Measurements from ENCODE around the gene MAMDC4. TPM values are rescaled to one million over a fixed set of nuclear protein-coding genes. Genes with fewer than 3 reads are reported as not detected.

The MAMDC4 gene
- total and polyA plus RNA-seq, 8 donors: 1.1 to 317 (median 4.5) TPM

DNA sequence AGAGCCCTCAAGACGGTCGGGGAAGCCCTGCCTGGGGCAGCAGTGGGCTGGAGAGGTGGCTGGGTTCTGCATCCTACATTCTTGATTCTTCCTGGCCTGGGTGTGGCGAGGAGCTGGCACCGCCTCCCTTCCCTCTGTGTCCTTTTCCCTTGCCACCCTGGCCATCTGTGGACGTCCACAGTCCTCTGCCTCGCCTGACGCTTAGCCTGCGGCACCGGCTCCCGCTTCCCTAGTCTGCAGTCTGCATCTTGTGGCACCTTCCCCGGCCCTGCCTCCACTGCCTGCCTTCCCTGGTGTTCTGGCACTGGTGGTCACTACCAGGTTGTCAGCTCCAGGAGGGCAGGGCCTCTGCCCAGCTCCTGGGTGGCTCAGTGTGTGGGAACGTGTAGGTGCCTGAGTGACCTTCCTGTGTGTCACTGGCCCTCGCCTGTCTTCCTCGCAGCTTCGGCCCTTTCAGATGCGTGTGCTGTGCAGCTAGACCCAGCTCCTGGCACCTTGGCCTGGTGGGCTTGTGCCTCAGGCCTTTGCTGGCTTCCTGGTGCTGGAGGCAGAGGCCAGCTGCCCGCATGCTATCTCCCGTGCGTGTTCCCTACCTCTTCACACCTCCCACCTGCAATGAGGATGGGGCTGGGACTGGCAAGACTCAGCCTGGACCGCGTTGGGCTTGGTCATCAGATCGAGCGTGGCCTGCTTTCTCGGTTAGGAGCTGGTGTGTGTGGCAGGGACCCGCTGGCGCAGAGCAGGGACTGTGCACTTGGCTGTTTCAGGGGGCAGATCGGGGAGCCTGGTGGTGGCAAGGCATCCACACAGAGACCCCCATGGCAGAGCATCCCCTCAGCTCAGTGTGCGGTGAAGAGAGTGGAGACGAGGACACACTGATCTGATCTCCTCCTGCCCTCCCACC is 55.1 kb downstream of the MAMDC4 start:
- 89 to 97% (median 94%) methylated on average over 15 to 29 of the region's 29 CpGs for WGBS, 5 donors
- no peak overlapping the region for H3K4me3 ChIP-seq
- H3K9me3 ChIP-seq: no peaks in the 10 kb centered on the region
- no peak for DNase-seq
- intact Hi-C loops (cut with DNase I; ENCODE audit: low total_unique reads): no loop called here
- no peak for TF ChIP-seq POLR2A (IDR thresholded peaks at IDR 0.05)
- TF ChIP-seq, protein P1, sequence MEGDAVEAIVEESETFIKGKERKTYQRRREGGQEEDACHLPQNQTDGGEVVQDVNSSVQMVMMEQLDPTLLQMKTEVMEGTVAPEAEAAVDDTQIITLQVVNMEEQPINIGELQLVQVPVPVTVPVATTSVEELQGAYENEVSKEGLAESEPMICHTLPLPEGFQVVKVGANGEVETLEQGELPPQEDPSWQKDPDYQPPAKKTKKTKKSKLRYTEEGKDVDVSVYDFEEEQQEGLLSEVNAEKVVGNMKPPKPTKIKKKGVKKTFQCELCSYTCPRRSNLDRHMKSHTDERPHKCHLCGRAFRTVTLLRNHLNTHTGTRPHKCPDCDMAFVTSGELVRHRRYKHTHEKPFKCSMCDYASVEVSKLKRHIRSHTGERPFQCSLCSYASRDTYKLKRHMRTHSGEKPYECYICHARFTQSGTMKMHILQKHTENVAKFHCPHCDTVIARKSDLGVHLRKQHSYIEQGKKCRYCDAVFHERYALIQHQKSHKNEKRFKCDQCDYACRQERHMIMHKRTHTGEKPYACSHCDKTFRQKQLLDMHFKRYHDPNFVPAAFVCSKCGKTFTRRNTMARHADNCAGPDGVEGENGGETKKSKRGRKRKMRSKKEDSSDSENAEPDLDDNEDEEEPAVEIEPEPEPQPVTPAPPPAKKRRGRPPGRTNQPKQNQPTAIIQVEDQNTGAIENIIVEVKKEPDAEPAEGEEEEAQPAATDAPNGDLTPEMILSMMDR (IDR thresholded peaks at IDR 0.05): no peak
- TF ChIP-seq EP300 (IDR thresholded peaks at IDR 0.05): no peak
- no peak for TF ChIP-seq POLR2AphosphoS5 (IDR thresholded peaks at IDR 0.05)
- no peak overlapping the region for H3K27ac ChIP-seq
- no peaks in the 10 kb centered on the region for H3K27me3 ChIP-seq
- H3K36me3 ChIP-seq: peaks cover 14 to 70% (median 60%) of the 10 kb centered on the region in 4 donors
- H3K4me1 ChIP-seq: peaks cover 11 to 23% (median 18%) of the 10 kb centered on the region in 4 donors

Small RNAs within 50 kb of the gene (small RNA-seq; reads per million reads assigned to genes)
- gene MIR4292 (0 reads per million in 4 donors), gene MIR4479 (0 to 0.10 (median 0) reads per million in 4 donors)

Other genes with a start within 250 kb of the MAMDC4 start
- gene EGFL7, start 189.4 kb upstream of the MAMDC4 start, total RNA-seq: 1,000 to 10,000 TPM in 1 of 5 donors, 10 to 100 TPM in 4; 20.9 to 1,085 (median 42.0) TPM
- gene EGFL7, start 189.4 kb upstream of the MAMDC4 start, polyA plus RNA-seq: 100 to 1,000 TPM in 1 of 3 donors, 10 to 100 TPM in 2; 44.8 to 113 (median 79.2) TPM
- gene AGPAT2, start 164.9 kb upstream of the MAMDC4 start, total RNA-seq: 100 to 1,000 TPM in 2 of 5 donors, 10 to 100 TPM in 3; 49.6 to 135 (median 68.8) TPM
- gene AGPAT2, start 164.9 kb upstream of the MAMDC4 start, polyA plus RNA-seq: 10 to 100 TPM; 32.7 to 88.7 (median 75.1) TPM
- 10 to 100 TPM in 1 of 5 donors, 1 to 10 TPM in 2, under 1 TPM in 1, not detected in 1; 0.45 to 10.4 (median 5.8) TPM for gene DIPK1B, start 139.8 kb upstream of the MAMDC4 start, total RNA-seq
- gene DIPK1B, start 139.8 kb upstream of the MAMDC4 start, polyA plus RNA-seq: 1 to 10 TPM; 1.6 to 4.7 (median 4.0) TPM
- gene LCN10, start 109.4 kb upstream of the MAMDC4 start, total RNA-seq: 10 to 100 TPM in 1 of 5 donors, 1 to 10 TPM in 3, under 1 TPM in 1; 0.58 to 25.5 (median 4.9) TPM
- 10 to 100 TPM in 2 of 3 donors, 1 to 10 TPM in 1; 7.7 to 18.4 (median 10.2) TPM for gene LCN10, start 109.4 kb upstream of the MAMDC4 start, polyA plus RNA-seq
- 10 to 100 TPM in 2 of 5 donors, 1 to 10 TPM in 1, not detected in 2; 7.0 to 31.2 (median 12.5) TPM for gene LCN6, start 103.8 kb upstream of the MAMDC4 start, total RNA-seq
- 10 to 100 TPM; 18.8 to 23.2 (median 19.5) TPM for gene LCN6, start 103.8 kb upstream of the MAMDC4 start, polyA plus RNA-seq
- gene LCN8, start 94.1 kb upstream of the MAMDC4 start, total RNA-seq: not detected
- gene LCN8, start 94.1 kb upstream of the MAMDC4 start, polyA plus RNA-seq: not detected
- not detected for gene LCN15, start 87.8 kb upstream of the MAMDC4 start, total RNA-seq
- not detected for gene LCN15, start 87.8 kb upstream of the MAMDC4 start, polyA plus RNA-seq
- gene TMEM141, start 61.0 kb upstream of the MAMDC4 start, total RNA-seq: 100 to 1,000 TPM in 1 of 5 donors, 10 to 100 TPM in 4; 11.1 to 152 (median 64.5) TPM
- gene TMEM141, start 61.0 kb upstream of the MAMDC4 start, polyA plus RNA-seq: 100 to 1,000 TPM; 139 to 219 (median 195) TPM
- gene CCDC183, start 56.0 kb upstream of the MAMDC4 start, total RNA-seq: 10 to 100 TPM in 1 of 5 donors, 1 to 10 TPM in 4; 1.2 to 53.0 (median 6.2) TPM
- 1 to 10 TPM; 1.9 to 5.8 (median 3.5) TPM for gene CCDC183, start 56.0 kb upstream of the MAMDC4 start, polyA plus RNA-seq
- gene RABL6, start 44.4 kb upstream of the MAMDC4 start, total RNA-seq: 100 to 1,000 TPM in 1 of 5 donors, 10 to 100 TPM in 4; 47.4 to 615 (median 65.1) TPM
- gene RABL6, start 44.4 kb upstream of the MAMDC4 start, polyA plus RNA-seq: 10 to 100 TPM; 54.2 to 82.1 (median 56.0) TPM
- gene AJM1, start 9.9 kb upstream of the MAMDC4 start, total RNA-seq: 10 to 100 TPM in 2 of 5 donors, 1 to 10 TPM in 3; 1.4 to 37.4 (median 9.3) TPM
- gene AJM1, start 9.9 kb upstream of the MAMDC4 start, polyA plus RNA-seq: 1 to 10 TPM in 2 of 3 donors, under 1 TPM in 1; 0.46 to 3.3 (median 1.5) TPM
- gene PHPT1, start 2.9 kb upstream of the MAMDC4 start, total RNA-seq: 10 to 100 TPM; 31.5 to 45.5 (median 38.8) TPM
- 100 to 1,000 TPM; 151 to 168 (median 156) TPM for gene PHPT1, start 2.9 kb upstream of the MAMDC4 start, polyA plus RNA-seq
- 100 to 1,000 TPM; 132 to 229 (median 208) TPM for gene EDF1, start 14.0 kb downstream of the MAMDC4 start, total RNA-seq
- gene EDF1, start 14.0 kb downstream of the MAMDC4 start, polyA plus RNA-seq: 100 to 1,000 TPM; 572 to 798 (median 789) TPM
- 100 to 1,000 TPM in 1 of 5 donors, 10 to 100 TPM in 2, 1 to 10 TPM in 2; 5.5 to 248 (median 12.8) TPM for gene TRAF2, start 34.2 kb downstream of the MAMDC4 start, total RNA-seq
- 10 to 100 TPM; 10.0 to 12.1 (median 11.3) TPM for gene TRAF2, start 34.2 kb downstream of the MAMDC4 start, polyA plus RNA-seq
- 100 to 1,000 TPM in 4 of 5 donors, 10 to 100 TPM in 1; 47.7 to 435 (median 174) TPM for gene FBXW5, start 92.4 kb downstream of the MAMDC4 start, total RNA-seq
- 100 to 1,000 TPM in 2 of 3 donors, 10 to 100 TPM in 1; 91.0 to 109 (median 102) TPM for gene FBXW5, start 92.4 kb downstream of the MAMDC4 start, polyA plus RNA-seq
- not detected for gene C8G, start 92.9 kb downstream of the MAMDC4 start, total RNA-seq
- 1 to 10 TPM in 2 of 3 donors, not detected in 1; 2.3 to 5.5 TPM for gene C8G, start 92.9 kb downstream of the MAMDC4 start, polyA plus RNA-seq
- 1 to 10 TPM in 1 of 5 donors, under 1 TPM in 1, not detected in 3; 0.73 to 2.2 TPM for gene LCN12, start 99.9 kb downstream of the MAMDC4 start, total RNA-seq
- 1 to 10 TPM; 2.3 to 6.3 (median 3.1) TPM for gene LCN12, start 99.9 kb downstream of the MAMDC4 start, polyA plus RNA-seq
- gene PTGDS, start 125.2 kb downstream of the MAMDC4 start, total RNA-seq: 10 to 100 TPM in 4 of 5 donors, 1 to 10 TPM in 1; 2.3 to 34.9 (median 30.4) TPM
- gene PTGDS, start 125.2 kb downstream of the MAMDC4 start, polyA plus RNA-seq: 10 to 100 TPM; 18.6 to 64.4 (median 37.3) TPM
- gene LCNL1, start 130.6 kb downstream of the MAMDC4 start, total RNA-seq: not detected
- gene LCNL1, start 130.6 kb downstream of the MAMDC4 start, polyA plus RNA-seq: under 1 TPM in 2 of 3 donors, not detected in 1; 0.19 to 0.25 TPM
- gene PAXX, start 140.1 kb downstream of the MAMDC4 start, total RNA-seq: 10 to 100 TPM; 11.9 to 93.6 (median 45.2) TPM
- gene PAXX, start 140.1 kb downstream of the MAMDC4 start, polyA plus RNA-seq: 100 to 1,000 TPM; 158 to 206 (median 178) TPM
- 1 to 10 TPM in 1 of 5 donors, not detected in 4; 3.3 TPM for gene CLIC3, start 144.2 kb downstream of the MAMDC4 start, total RNA-seq
- gene CLIC3, start 144.2 kb downstream of the MAMDC4 start, polyA plus RNA-seq: 10 to 100 TPM in 2 of 3 donors, 1 to 10 TPM in 1; 4.3 to 70.9 (median 15.2) TPM
- gene ABCA2, start 175.9 kb downstream of the MAMDC4 start, total RNA-seq: 100 to 1,000 TPM in 1 of 5 donors, 10 to 100 TPM in 3, 1 to 10 TPM in 1; 7.3 to 385 (median 72.8) TPM
- 10 to 100 TPM in 2 of 3 donors, 1 to 10 TPM in 1; 9.3 to 25.5 (median 24.4) TPM for gene ABCA2, start 175.9 kb downstream of the MAMDC4 start, polyA plus RNA-seq
- gene FUT7, start 179.7 kb downstream of the MAMDC4 start, total RNA-seq: 1 to 10 TPM in 1 of 5 donors, under 1 TPM in 1, not detected in 3; 0.37 to 3.9 TPM
- gene FUT7, start 179.7 kb downstream of the MAMDC4 start, polyA plus RNA-seq: under 1 TPM in 2 of 3 donors, not detected in 1; 0.23 to 0.50 TPM
- gene NPDC1, start 193.8 kb downstream of the MAMDC4 start, total RNA-seq: 100 to 1,000 TPM in 4 of 5 donors, 10 to 100 TPM in 1; 20.0 to 276 (median 189) TPM
- 100 to 1,000 TPM; 104 to 186 (median 115) TPM for gene NPDC1, start 193.8 kb downstream of the MAMDC4 start, polyA plus RNA-seq
- gene ENTPD2, start 201.7 kb downstream of the MAMDC4 start, total RNA-seq: 10 to 100 TPM in 1 of 5 donors, 1 to 10 TPM in 3, not detected in 1; 2.2 to 11.3 (median 6.7) TPM
- 1 to 10 TPM; 2.0 to 4.8 (median 2.9) TPM for gene ENTPD2, start 201.7 kb downstream of the MAMDC4 start, polyA plus RNA-seq
- gene SAPCD2, start 218.2 kb downstream of the MAMDC4 start, total RNA-seq: 10 to 100 TPM in 1 of 5 donors, 1 to 10 TPM in 3, not detected in 1; 2.9 to 84.9 (median 4.4) TPM
- gene SAPCD2, start 218.2 kb downstream of the MAMDC4 start, polyA plus RNA-seq: 1 to 10 TPM; 1.7 to 5.0 (median 3.8) TPM
- gene UAP1L1, start 225.2 kb downstream of the MAMDC4 start, total RNA-seq: 10 to 100 TPM in 3 of 5 donors, 1 to 10 TPM in 2; 4.6 to 95.6 (median 22.8) TPM
- 1 to 10 TPM; 4.1 to 7.4 (median 6.0) TPM for gene UAP1L1, start 225.2 kb downstream of the MAMDC4 start, polyA plus RNA-seq
- gene MAN1B1, start 234.6 kb downstream of the MAMDC4 start, total RNA-seq: 100 to 1,000 TPM in 1 of 5 donors, 10 to 100 TPM in 3, 1 to 10 TPM in 1; 4.7 to 167 (median 44.6) TPM
- 10 to 100 TPM; 22.8 to 52.6 (median 35.0) TPM for gene MAN1B1, start 234.6 kb downstream of the MAMDC4 start, polyA plus RNA-seq